ENCODE data around the gene SCFD2.

GRCh38 chr4:53273726-53274125 lies 92.1 kb downstream of the SCFD2 start:
- TF ChIP-seq CTCF (IDR thresholded peaks at IDR 0.05; ENCODE audit: control extremely low read depth in 1 of 3, insufficient read depth in 1 of 3, low read depth in 1 of 3, low read length in 3 of 3) (no peak), POLR2A (IDR thresholded peaks at IDR 0.05; ENCODE audit: control extremely low read depth in 1 of 2, low read depth in 2 of 2, low read length in 2 of 2) (no peak)

Measured in H1 (cell line).